Measurements from ENCODE around the gene N4BP3.

N4BP3 gene

DNA sequence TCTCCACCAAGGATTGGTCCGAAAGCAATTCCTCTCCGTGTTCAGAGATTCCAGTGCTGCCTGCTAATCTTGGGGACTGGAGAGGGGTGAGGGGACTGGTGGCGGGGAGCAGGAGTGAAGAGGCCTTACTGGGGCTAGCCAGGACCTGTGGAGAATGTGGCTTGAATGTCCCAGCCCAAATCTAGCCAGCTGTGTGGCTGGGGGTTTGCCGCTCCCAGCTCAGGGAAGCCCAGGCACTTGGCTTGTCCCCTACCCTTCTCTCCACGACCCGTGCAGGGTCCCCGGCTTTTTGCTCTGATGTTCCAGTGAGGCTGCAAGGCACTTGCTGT is 2.4 kb downstream of the N4BP3 start:
- H3K36me3 ChIP-seq (ENCODE audit: control insufficient read depth in 1 of 2, insufficient read depth in 2 of 2, low read length in 2 of 2) = no peaks in the 10 kb centered on the region
- H3K27ac ChIP-seq (ENCODE audit: low read length) = no peak overlapping the region
- H3K27me3 ChIP-seq (ENCODE audit: low read depth, low read length) = peaks cover 36% of the 10 kb centered on the region
- H3K4me3 ChIP-seq (ENCODE audit: low read depth in 1 of 2, low read length in 2 of 2) = no peak overlapping the region
- peaks cover 0 to 16% of the 10 kb centered on the region in 2 donors for H3K4me1 ChIP-seq (ENCODE audit: control insufficient read depth in 1 of 2, insufficient read depth in 2 of 2, low read length in 2 of 2)
- H3K9me3 ChIP-seq (ENCODE audit: control insufficient read depth in 1 of 2, low read length in 2 of 2) = peaks cover 0 to 2% of the 10 kb centered on the region in 2 donors

- H3K4me3 ChIP-seq (ENCODE audit: low read depth in 1 of 2, low read length in 2 of 2) = no peak overlapping the region
- H3K4me1 ChIP-seq (ENCODE audit: control insufficient read depth in 1 of 2, insufficient read depth in 2 of 2, low read length in 2 of 2) = peaks cover 0 to 22% of the 10 kb centered on the region in 2 donors
- H3K36me3 ChIP-seq (ENCODE audit: control insufficient read depth in 1 of 2, insufficient read depth in 2 of 2, low read length in 2 of 2) = no peaks in the 10 kb centered on the region
- peaks cover 0 to 2% of the 10 kb centered on the region in 2 donors for H3K9me3 ChIP-seq (ENCODE audit: control insufficient read depth in 1 of 2, low read length in 2 of 2)
- H3K27me3 ChIP-seq (ENCODE audit: low read depth, low read length) = peaks cover 36% of the 10 kb centered on the region
- H3K27ac ChIP-seq (ENCODE audit: low read length) = no peak overlapping the region
Measured at GRCh38 chr5:178116143-178116885, 3.0 kb downstream of the N4BP3 start.

DNA sequence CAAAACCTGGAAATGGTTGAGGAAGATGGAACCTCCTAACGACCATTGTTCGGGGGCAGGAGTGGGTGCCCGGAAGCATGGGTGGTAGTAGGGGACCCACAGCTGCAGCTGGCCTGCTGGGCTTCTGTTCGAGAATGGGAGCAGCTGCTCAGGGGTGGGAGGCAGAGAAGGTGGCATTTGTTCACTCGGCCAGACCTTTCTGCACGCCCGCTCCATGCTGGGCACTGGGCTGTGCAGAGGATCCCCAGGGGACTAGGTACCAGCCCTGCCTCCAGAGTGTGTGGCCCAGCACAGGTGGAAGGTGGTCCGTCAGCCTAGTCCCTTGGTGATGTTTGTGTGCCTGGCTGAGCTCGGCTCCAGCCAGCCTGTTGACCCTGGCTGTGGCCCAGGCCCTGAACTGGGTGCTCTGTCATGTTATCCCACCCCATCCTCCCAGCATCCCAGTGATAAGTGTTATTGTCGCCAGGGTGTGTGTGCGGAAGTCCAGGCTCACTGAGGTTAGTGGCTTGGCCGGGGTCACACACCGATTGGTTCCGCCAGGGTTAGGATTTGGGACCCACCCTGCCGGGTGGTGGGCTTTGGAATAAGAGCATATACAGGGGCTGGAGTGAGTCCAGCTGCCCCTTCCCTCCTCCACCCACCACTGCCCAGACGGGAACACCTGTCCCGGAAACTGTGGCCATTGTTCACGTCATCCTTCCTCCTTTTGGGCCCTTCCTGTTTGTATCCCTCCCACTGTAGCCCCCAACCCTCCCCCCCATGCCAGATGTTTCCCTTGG is 4.8 kb downstream of the N4BP3 start:
- Histone ChIP-seq H3K27me3 (ENCODE audit: low read depth, low read length) (peaks cover 31% of the 10 kb centered on the region), H3K4me1 (ENCODE audit: control insufficient read depth in 1 of 2, insufficient read depth in 2 of 2, low read length in 2 of 2) (peaks cover 3 to 37% of the 10 kb centered on the region in 2 donors), H3K27ac (ENCODE audit: low read length) (no peak overlapping the region), H3K9me3 (ENCODE audit: control insufficient read depth in 1 of 2, low read length in 2 of 2) (no peaks in the 10 kb centered on the region), H3K36me3 (ENCODE audit: control insufficient read depth in 1 of 2, insufficient read depth in 2 of 2, low read length in 2 of 2) (no peaks in the 10 kb centered on the region), H3K4me3 (ENCODE audit: low read depth in 1 of 2, low read length in 2 of 2) (no peak overlapping the region)

- H3K9me3 ChIP-seq (ENCODE audit: control insufficient read depth in 1 of 2, low read length in 2 of 2) = no peaks in the 10 kb centered on the region
- no peaks in the 10 kb centered on the region for H3K36me3 ChIP-seq (ENCODE audit: control insufficient read depth in 1 of 2, insufficient read depth in 2 of 2, low read length in 2 of 2)
- H3K4me3 ChIP-seq (ENCODE audit: low read depth in 1 of 2, low read length in 2 of 2) = no peak overlapping the region
- H3K27ac ChIP-seq (ENCODE audit: low read length) = no peak overlapping the region
- peaks cover 3 to 30% of the 10 kb centered on the region in 2 donors for H3K4me1 ChIP-seq (ENCODE audit: control insufficient read depth in 1 of 2, insufficient read depth in 2 of 2, low read length in 2 of 2)
- peaks cover 19% of the 10 kb centered on the region for H3K27me3 ChIP-seq (ENCODE audit: low read depth, low read length)
Measured at GRCh38 chr5:178119915-178120606, 6.7 kb downstream of the N4BP3 start.

DNA sequence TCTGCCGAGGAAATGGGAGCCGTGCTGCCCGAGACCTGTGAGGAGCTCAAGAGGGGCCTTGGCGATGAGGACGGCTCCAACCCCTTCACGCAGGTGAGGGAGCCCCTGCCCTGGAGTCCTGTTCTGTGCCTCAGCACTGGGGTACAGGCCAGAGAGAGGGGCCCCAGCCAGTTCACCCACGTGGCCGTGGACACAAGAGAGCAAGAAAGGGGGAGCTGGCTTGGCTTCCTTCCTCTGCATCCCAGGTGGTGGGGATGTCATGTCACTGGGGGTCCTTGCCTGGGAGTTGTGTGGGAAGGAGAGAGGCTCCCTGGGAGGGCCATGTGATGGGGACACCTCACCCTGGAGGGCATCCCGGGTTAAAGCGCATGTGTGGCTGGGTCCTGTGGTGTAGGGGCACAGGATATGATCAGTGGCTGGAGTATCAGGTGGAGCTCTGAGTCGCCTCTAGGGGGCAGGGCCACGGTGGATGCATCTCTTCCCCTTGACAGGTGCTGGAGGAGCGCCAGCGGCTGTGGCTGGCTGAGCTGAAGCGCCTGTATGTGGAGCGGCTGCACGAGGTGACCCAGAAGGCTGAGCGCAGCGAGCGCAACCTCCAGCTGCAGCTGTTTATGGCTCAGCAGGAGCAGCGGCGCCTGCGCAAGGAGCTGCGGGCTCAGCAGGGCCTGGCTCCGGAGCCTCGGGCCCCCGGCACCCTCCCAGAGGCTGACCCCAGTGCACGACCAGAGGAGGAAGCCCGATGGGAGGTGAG is 7.5 kb downstream of the N4BP3 start:
- H3K4me3 ChIP-seq (ENCODE audit: low read depth in 1 of 2, low read length in 2 of 2) = peak overlapping the region; percentile 37 to 51
- H3K9me3 ChIP-seq (ENCODE audit: control insufficient read depth in 1 of 2, low read length in 2 of 2) = no peaks in the 10 kb centered on the region
- no peak overlapping the region for H3K27ac ChIP-seq (ENCODE audit: low read length)
- peaks cover 3 to 30% of the 10 kb centered on the region in 2 donors for H3K4me1 ChIP-seq (ENCODE audit: control insufficient read depth in 1 of 2, insufficient read depth in 2 of 2, low read length in 2 of 2)
- H3K27me3 ChIP-seq (ENCODE audit: low read depth, low read length) = peaks cover 12% of the 10 kb centered on the region
- no peaks in the 10 kb centered on the region for H3K36me3 ChIP-seq (ENCODE audit: control insufficient read depth in 1 of 2, insufficient read depth in 2 of 2, low read length in 2 of 2)

- Histone ChIP-seq H3K36me3 (ENCODE audit: control insufficient read depth in 1 of 2, insufficient read depth in 2 of 2, low read length in 2 of 2) (no peaks in the 10 kb centered on the region), H3K27me3 (ENCODE audit: low read depth, low read length) (peaks cover 4% of the 10 kb centered on the region), H3K9me3 (ENCODE audit: control insufficient read depth in 1 of 2, low read length in 2 of 2) (no peaks in the 10 kb centered on the region), H3K4me1 (ENCODE audit: control insufficient read depth in 1 of 2, insufficient read depth in 2 of 2, low read length in 2 of 2) (peaks cover 3 to 30% of the 10 kb centered on the region in 2 donors), H3K27ac (ENCODE audit: low read length) (no peak overlapping the region), H3K4me3 (ENCODE audit: low read depth in 1 of 2, low read length in 2 of 2) (peak overlapping the region; percentile 37 to 51)
Measured at GRCh38 chr5:178121391-178122276, 8.3 kb downstream of the N4BP3 start.

DNA sequence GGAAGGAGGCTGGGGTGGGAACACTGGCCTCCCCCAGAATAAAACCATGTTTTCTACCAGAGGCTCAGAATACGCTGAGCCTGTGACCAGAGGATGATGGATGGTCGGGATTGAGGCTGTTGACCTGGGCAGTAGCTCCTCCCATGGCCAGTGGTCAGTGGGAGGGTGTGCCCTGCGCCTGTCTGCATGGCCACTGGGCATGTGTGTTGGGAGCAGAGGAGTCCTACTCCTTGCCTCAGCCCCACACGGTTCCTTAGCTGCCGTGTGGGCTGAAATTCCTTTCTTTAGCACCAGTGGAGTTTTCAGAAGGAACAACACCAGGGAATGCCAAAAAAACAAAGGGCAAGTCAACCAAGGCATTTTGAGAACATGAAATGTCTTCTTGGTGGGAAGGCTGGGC is 9.0 kb downstream of the N4BP3 start:
- no peaks in the 10 kb centered on the region for H3K36me3 ChIP-seq (ENCODE audit: control insufficient read depth in 1 of 2, insufficient read depth in 2 of 2, low read length in 2 of 2)
- H3K27me3 ChIP-seq (ENCODE audit: low read depth, low read length) = peaks cover under 1% of the 10 kb centered on the region
- H3K27ac ChIP-seq (ENCODE audit: low read length) = no peak overlapping the region
- H3K4me3 ChIP-seq (ENCODE audit: low read depth in 1 of 2, low read length in 2 of 2) = no peak overlapping the region
- peaks cover 3 to 30% of the 10 kb centered on the region in 2 donors for H3K4me1 ChIP-seq (ENCODE audit: control insufficient read depth in 1 of 2, insufficient read depth in 2 of 2, low read length in 2 of 2)
- no peaks in the 10 kb centered on the region for H3K9me3 ChIP-seq (ENCODE audit: control insufficient read depth in 1 of 2, low read length in 2 of 2)

DNA sequence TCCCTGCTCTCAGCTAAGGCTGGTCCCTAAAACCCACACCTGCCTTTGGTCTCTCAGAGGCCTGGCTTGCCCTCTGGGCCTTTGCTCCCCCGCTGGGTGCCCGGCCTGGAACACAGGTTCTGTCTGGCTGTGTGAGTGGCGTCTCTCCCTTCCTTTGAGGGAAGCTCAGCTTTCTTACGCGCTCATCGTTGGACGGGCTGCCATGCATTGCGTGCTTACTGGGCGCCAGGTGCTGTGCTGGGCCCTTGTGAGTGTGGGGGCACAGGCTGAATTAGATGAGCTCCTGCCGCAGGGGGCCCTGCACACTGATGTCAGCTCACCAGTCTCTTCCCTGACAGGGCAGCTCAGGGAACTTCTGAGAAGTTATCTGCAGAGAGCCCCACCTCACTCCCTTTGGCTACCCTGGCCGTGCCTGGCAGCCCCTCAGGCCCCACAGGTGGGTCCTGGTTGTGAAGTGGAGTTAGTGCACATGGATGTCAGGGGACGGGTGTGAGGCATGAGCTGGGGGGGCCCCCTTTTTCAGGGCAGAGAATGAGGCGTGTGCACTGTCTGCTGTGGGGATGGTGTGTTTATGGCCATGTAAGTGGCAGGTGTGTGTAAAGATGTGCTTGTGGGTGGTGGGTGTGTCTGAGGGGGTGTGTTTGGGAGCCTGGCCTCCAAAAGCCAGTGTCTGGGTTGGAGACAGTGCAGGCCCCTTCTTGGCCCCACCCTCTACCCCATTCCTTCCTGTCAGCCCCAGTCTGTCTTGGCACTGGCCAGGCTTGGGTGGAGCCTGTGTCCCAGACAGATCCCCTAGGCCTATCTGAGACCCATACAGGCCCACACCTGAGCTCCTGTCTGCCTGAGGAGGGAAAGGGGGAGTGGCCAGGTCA is 10.0 kb downstream of the N4BP3 start:
- no peaks in the 10 kb centered on the region for H3K9me3 ChIP-seq (ENCODE audit: control insufficient read depth in 1 of 2, low read length in 2 of 2)
- H3K4me3 ChIP-seq (ENCODE audit: low read depth in 1 of 2, low read length in 2 of 2) = no peak overlapping the region
- H3K27me3 ChIP-seq (ENCODE audit: low read depth, low read length) = no peaks in the 10 kb centered on the region
- H3K27ac ChIP-seq (ENCODE audit: low read length) = no peak overlapping the region
- H3K36me3 ChIP-seq (ENCODE audit: control insufficient read depth in 1 of 2, insufficient read depth in 2 of 2, low read length in 2 of 2) = no peaks in the 10 kb centered on the region
- H3K4me1 ChIP-seq (ENCODE audit: control insufficient read depth in 1 of 2, insufficient read depth in 2 of 2, low read length in 2 of 2) = peaks cover 3 to 30% of the 10 kb centered on the region in 2 donors

DNA sequence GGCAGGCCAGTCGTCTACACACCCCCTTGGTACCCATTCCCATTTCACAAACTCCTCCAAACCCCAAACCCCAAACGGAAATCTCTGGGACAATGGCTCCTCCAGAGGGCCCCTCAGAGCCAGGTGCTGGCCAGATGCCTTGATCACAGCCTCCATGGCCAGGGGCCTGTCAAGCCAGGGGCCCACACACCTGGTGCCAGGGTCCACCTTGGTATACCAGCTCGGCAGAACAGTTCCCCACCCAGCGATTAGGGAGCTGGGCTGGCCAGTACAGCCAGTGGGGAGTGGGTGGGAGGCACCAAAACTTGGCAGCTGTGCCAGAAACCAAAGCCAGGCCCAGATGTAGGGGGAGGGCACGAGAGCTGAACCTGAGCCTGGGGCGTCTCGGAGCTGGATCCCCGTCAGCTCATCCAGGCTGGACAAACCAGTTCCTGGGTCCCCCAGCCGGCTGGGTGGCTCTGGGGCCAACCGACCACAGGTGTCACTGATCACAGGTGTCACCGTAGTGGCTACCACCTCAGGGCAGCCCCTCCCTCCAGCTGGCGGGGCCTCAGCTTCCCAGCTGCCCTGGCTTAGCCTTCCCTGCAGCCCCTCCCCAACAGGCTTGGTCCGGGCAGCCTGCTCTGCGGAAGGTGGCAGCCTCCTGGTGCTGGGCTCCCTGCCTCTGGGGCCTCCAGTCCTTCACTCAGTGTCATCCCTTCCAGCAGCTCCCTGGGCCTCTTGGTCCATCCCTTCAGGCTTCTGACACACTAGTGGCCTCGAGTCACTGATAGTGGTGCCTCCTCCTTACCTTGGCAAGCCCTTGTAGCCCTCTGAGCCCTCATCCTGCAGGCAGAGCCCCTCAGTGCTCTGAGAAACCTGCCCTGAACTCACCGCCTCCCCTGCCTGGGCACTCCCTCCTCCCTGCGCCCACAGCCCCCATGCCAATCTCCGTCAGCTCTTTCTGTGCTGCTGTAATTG is 10.9 kb downstream of the N4BP3 start:
- Histone ChIP-seq H3K4me3 (ENCODE audit: low read depth in 1 of 2, low read length in 2 of 2) (no peak overlapping the region), H3K27me3 (ENCODE audit: low read depth, low read length) (no peaks in the 10 kb centered on the region), H3K9me3 (ENCODE audit: control insufficient read depth in 1 of 2, low read length in 2 of 2) (no peaks in the 10 kb centered on the region), H3K36me3 (ENCODE audit: control insufficient read depth in 1 of 2, insufficient read depth in 2 of 2, low read length in 2 of 2) (no peaks in the 10 kb centered on the region), H3K27ac (ENCODE audit: low read length) (no peak overlapping the region), H3K4me1 (ENCODE audit: control insufficient read depth in 1 of 2, insufficient read depth in 2 of 2, low read length in 2 of 2) (peaks cover 3 to 30% of the 10 kb centered on the region in 2 donors)
